HG03196 (cell line): ENCODE data around the gene IGBP1.
"Not testable (repeated sequence)": the region's sequence is repeated elsewhere in the genome, so short reads cannot be mapped to it uniquely, and the experiment has no call there.

Experiments
- ATAC-seq: cut with Tn5 transposase; IDR thresholded peaks from one replicate; pipeline ENCODE4 v1.9.1; 2021; ENCODE audit not compliant: unreplicated experiment

Gene IGBP1

GRCh38 chrX:70166601-70167590, 33.6 kb downstream of the IGBP1 start:
- no peak for ATAC-seq

DNA sequence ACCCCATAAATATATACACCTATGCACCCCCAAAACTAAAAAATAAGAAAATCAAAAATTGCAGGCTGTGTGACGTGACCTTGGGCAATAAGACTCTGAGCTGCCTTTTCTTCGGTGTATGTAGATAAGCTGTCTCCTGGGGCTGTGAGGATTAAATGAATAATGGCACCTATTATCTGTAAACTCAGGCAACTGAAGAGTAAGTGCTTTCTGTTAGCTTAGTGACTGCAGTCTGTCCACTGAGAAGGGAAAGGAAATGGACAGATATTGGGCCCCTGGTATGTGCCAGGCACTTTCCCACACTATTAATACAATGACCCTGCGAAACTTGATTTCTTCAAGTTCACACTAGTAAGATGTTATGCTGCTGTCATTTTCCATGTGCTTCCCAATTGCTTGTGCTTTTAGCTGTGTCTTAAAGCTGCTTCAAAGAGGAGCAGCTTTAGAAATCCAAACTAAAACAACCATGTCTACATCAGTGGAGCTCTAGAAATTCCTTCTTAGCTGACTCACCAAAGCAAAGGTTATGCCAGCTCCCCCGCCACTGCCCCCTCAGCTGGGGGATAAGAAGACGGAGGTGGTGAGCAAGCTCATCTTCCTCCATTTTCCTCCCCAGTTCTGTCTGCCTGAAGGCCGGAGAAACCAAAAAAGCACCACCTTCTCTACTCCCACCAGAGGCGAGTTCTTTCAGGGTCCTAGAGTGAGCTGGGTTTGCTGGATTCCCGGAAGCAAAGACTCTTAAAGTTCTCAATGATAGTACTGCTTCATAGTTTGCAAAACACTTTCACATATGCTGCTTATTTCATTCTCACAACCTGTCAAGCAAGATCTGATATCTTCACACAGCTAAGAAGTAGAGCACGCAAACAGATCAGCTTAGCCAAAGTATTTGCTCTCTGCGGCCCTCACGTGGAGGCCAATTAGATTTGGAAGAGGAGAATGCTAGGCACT, 35.3 kb downstream of the IGBP1 start:
- no peak for ATAC-seq

DNA sequence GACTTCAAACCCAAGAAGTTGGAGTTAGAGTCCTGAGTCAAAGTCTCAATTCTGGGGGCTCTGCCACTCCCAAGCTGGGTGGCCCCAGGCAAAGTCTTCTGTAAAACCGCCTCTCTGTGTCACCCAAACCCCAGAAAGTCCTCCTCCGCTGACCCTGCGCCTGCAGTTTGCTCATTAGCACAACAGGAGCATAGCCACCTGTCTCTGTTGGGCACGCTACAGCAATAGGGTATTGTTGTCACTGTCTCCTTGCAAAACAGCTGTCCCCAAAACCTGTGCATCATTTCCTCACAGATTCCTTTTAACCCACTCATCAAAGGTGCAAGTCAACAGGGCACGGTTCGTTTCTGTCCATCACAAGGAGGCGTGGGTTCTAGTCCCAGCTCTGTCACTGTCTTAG, 36.0 kb downstream of the IGBP1 start:
- ATAC-seq, result no peak

- ATAC-seq, result no peak
Measured at GRCh38 chrX:70171624-70172023, 38.4 kb downstream of the IGBP1 start.

GRCh38 chrX:70172221-70172620, 39.0 kb downstream of the IGBP1 start:
- ATAC-seq, result no peak

DNA sequence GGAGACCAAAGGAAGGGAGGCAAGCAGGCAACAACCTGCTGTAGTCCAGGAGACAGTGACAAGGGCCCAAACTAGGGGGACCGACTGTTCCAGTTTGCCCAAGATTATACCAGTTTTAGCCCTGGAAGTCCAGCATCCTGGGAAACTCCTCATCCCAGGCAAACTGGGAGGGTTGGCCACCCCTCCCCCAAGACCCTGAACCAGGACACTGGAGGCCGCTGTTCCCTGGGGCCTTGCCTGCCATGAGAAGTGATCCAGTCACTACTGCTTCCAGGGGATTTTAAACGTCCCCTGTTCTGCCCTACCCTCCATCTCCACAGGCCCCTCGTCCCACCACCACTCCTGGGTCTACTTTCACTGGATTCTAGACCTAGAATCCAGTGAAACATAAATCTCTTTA, 39.7 kb downstream of the IGBP1 start:
- ATAC-seq, result no peak

DNA sequence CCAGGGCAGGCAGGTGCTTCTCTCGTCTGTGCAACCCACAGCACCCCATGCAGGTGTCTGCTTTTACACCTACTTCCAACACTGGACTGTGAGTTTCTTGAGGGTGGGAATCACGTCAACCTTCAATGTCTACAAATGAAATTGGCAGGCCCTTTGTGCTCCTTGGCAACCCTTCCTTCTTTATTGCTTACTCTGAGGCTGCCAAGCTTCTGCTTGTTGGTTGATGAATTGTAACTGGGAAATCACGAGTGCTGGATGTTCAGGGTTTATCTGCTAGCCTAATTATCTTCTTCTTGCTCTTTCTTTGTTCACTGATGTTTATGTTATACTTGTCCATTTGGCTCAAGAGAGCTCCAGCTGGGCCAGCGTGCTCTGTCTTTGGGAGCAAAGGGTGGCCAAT, 41.5 kb downstream of the IGBP1 start:
- ATAC-seq, result no peak

DNA sequence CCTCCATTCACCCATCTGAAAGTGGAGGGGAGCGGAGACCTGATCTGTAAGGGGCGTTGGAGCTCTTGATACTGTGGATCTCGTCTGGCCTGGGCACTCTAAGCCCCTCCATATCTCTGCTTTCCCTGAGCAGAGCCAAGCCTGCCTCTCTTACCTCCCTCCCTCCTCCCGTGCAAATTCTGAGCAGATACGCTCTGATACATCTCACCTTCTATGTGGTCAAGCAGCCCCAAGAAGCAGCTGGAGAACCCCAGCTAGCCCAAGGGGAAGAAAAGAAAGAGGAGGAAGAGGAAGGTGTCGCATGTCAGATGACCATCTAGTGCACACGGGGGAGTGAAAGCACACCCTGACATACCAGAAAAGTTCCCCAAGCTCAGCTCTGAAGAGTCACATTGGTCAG, 42.1 kb downstream of the IGBP1 start:
- no peak for ATAC-seq

DNA sequence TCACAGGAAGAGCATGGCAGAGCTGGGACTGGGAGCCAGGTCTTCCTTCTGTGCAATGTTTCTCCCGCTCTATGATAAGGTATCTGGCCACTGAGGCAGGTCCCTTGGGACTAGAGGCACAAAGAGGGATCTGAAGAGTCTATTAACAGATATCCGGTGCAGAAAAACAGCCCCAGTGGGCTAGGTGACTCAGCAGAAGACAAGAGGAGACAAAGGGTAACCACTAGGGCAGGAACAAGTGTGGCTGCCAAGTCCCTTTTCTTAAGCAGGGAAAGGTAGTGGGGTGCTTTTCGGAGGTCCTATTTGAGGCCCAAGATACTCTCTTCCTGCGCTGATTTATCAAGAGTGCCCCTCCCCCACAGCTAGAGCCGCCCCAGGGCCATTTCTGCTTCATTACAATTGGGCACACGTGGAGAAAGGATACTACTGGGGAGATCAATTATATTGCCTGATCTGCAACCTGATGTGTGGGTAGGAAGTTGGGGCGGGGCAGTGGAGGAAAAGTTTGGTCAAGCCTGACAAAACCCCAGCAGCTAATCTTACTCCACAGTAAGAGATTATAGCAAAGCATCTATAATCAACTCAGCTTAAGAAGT, 43.8 kb downstream of the IGBP1 start, which contains the start of gene DGAT2L6:
Gene DGAT2L6, plus strand, starts transcription at position 546 of the 596 bp plus-strand sequence. CDS start 100 bp downstream, outside the sequence.
- peak; percentile 79 for ATAC-seq

GRCh38 chrX:70183091-70183490, 49.8 kb downstream of the IGBP1 start:
- ATAC-seq, result no peak

DNA sequence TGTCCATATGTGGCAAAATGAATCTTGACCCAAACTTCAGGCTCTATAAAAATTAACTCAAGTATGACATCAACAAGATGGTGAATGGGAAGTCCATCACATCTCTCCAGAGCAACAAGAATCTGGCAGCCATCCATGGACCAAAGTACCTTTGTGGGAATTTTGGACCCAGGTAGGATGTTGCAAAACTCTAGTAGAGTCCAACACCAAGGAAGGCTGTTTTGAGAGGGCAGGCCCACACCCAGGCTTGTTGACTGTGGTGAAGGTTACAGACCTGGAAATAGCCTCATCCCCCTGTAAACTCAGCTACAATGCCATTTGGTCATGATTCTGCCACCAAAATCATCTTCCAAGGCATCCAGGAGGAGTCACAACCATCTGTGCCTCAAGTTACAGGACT, 57.0 kb downstream of the IGBP1 start:
- ATAC-seq, result no peak

- ATAC-seq, result no peak
Measured at GRCh38 chrX:70196961-70197720, 63.9 kb downstream of the IGBP1 start.

DNA sequence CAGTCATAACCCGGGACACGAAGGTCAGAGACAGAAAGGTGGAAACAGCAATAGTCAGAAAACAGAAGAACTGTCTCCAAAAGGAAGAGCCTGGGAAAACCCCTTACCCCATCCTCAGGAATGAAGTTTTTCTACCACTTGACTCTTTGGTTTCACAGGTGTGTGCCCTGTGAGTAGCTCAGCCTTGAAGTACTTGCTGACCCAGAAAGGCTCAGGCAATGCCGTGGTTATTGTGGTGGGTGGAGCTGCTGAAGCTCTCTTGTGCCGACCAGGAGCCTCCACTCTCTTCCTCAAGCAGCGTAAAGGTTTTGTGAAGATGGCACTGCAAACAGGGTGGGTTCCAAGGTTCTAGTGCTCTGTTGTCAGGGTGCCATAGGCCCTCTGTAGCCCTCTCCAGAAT, 68.5 kb downstream of the IGBP1 start:
- ATAC-seq, result no peak

DNA sequence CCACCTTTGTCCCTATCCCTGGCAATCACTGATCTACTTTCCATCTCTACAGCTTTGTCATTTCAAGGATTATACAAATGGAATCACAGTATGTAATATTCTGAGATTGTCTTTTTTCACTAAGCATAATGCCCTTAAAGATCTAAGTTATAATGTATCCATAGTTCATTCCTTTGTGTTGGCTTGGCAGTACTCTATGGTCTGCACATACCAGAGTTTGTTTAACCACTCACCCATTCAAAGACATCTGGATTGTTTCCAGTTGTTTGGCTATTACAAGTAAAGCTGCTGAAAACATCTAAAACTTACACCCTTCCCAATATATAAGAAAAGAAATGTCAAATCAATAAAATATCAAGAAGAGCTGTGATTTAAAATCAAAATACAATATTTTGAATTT, 75.2 kb downstream of the IGBP1 start:
- no peak for ATAC-seq

- ATAC-seq, result not testable (repeated sequence)
Measured at GRCh38 chrX:70209570-70209969, 76.3 kb downstream of the IGBP1 start.
